ENCODE measurements around the gene NEURL1.

Gene NEURL1

DNA sequence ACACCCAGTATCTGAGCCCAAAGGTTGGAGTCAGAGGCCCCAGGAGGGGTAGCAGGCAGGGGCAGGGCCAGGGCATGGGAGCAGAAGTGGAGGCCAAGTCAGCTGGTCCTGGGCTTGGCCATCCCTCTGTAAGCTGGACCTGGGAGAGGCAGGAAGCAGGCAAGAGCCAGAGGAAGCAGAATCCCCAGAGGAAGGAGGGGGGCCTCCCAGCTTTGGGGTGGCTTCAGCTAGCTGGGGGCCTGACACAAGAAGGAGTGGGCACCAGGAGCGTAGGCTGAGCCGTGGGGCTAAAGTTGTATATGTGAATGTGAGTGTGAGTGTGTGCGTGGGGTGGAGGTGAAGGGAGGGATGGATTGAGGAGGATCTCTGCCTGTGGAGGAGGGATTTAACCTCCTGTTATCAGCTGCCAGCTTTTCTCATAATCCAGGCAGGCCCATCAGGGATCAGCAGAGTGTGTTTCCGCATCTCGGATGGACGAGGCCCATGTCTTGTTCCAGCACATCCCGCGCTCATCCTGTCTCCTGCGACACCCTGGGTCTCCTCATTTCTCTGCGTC lies 54.0 kb downstream of the NEURL1 start:
- DNase-seq, result no peak

DNA sequence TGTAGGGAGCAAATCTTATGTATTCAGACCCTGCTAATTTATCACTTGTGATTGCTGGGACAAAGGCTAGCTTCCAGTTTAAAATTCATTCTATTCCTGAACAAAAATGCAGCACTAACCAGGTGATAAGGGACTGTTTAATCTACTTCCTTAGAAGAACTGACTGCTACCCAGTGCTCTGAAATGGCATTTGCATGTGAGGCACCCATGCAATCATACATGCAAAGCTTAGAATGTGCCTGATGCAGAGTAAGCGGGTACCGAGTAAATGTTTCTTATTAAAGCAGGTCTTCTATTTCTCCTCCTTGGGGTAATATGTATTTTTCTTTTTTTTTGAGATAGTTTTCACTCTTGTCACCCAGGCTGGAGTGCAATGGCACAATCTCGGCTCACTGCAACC lies 54.5 kb downstream of the NEURL1 start:
- no peak for DNase-seq

DNA sequence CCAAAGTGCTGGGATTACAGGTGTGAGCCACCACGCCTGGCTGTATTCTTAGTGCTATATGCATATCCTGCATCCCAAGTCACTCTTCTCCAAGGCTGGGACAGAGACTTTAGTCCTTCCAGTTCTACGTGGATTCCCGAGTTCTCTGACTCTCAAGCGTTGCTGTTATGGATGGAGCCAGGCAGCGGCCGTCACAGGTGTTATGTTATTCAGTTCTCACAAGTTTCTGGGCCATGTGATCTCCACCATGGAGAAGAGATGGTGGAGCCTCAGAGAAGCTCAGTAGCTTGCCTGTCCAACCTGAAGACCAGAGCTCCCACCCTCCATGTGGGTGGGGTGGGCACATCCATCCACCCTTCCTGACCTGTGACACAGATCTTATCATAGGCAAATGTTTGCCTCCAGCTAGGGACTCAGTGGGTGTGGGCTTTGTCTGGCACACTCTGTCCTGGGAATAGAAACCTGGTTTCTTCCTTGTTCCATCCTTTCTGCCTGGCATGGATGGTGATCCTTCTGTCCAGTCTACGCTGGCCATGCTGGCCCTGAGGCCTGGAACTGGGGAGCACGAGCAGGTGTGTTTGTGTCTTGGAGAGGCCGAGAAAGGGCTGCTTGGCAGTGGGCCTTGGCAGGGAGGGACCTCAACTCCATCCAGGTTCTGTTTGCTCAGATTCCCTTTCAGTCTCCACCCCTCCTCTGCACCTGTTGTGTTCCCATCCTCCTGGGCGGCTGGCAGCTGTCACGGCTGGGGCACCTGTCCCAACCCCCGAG lies 55.3 kb downstream of the NEURL1 start:
- DNase-seq, result no peak

DNA sequence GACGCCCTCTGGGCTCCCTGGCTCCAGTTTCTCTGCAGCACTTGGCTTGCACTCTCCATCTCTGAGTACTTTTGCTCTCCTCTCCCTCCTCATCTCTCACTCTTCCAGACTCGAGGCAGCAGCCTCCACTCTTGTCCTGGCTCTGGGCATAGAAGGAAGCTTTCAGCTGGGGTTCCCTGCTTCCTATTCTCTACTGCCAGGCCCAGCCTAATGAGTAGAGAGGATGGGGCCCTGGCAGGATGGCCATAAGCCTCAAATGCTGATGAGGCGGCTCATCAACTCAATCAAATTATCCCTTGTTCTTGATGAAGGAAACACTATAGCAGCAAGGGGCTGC lies 55.8 kb downstream of the NEURL1 start:
- no peak for DNase-seq

DNA sequence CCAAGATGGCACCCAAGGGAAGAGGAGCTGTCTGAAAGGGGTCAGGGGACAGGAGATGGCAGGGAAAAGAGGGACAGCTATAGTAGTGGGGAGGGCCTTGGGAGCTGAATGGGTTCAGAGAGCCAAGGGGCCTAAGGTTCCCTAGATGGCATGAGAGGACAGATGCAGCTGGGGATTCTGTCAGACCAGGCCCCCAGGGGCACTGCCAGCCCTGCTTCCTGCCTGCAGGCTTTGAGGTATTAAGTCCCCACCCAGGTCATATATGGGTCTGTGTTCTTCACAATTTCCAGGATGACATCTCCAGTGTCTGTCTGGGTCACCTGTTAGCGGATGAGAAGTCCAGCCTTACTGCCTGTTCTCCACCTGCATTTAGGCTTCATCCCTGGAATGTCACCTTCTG lies 56.7 kb downstream of the NEURL1 start:
- DNase-seq, result no peak

DNA sequence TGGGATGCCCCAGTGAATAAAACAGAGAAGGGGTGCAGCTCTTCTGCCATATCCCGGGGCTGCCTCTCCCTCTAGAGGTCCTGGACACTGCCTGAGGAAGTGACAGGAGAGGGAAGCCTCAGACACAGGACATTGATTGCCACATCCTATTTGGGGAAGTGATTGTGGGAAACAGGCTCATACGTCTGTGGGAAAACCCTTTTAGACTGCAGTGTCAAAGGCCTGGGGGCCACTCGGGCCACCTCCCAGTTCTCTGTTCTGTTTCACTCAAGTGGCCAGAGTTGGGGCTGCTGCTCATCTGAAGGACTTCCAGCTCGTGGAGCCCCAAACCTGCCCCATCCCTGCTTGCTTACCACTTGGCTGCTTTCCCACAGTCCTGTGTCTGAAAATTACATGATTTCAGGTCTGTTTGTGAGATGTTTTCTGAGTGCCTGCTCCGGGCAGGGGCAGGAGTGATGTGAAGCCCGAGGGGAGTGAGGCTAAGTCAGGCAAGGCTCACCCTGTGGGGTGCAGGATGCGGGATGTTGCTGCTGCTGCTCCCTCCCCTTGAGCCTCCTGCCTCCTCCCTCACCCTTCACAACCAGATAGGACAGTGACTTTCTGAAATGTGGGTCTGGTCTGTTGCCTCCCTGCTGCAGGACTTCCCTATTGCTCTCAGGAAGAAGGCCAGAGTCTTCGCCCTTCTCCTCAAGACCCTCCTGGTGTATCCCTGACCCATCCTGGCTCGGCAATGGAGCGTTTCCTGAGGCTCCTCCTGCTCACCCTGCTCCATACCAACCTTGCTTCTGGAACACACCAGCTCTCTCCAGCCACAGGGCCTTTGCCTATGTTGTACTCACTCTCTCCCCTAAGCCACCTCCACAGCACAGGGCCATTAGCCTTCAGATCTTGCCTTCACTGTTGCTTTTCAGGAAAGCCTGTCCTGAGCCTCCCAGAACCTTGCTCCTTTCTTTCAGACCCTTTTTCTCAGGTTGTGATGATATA lies 58.4 kb downstream of the NEURL1 start:
- DNase-seq, result no peak

DNA sequence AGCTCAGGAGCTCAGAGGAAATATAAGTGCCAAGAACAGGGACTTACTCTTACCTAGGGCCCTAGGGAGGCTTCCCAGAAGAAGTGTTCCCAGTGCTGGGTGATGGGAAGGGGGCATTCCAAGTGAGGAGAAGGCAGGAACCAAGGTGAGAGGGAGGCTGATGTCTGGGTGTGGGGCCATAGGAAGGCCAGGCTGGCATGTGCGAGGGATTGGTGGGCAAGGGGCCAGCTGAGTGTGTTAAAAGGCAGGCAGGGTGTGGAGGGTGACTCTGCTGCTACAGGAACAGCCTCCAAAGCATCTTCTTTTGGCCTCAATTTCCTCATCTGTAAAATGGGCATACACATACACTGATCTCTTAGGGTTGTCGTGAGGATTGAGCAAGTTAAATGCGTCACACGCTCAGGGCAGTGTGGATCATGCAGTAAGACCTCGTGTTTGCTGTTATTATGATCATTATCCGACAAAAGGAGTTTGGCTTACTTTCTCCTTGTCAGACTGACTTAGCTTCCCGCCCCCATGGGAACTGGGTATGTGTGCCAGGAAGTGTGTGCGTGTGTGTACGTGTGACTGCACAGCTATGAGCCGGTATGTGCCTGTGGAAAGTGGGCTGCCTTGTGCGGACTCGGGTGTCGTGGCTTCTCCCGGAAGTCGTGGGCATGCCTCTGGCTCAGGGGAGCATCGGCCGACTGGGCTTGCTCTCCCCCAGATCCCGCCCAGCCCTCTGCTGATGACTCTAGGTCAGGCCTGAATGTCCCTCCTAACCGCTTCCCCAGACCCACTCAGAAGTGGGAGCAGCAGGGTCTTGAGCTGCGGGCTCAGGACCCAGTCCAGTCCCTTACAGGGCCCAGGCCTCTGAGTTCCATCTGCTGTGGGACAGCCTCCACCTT lies 59.6 kb downstream of the NEURL1 start:
- no peak for DNase-seq

DNA sequence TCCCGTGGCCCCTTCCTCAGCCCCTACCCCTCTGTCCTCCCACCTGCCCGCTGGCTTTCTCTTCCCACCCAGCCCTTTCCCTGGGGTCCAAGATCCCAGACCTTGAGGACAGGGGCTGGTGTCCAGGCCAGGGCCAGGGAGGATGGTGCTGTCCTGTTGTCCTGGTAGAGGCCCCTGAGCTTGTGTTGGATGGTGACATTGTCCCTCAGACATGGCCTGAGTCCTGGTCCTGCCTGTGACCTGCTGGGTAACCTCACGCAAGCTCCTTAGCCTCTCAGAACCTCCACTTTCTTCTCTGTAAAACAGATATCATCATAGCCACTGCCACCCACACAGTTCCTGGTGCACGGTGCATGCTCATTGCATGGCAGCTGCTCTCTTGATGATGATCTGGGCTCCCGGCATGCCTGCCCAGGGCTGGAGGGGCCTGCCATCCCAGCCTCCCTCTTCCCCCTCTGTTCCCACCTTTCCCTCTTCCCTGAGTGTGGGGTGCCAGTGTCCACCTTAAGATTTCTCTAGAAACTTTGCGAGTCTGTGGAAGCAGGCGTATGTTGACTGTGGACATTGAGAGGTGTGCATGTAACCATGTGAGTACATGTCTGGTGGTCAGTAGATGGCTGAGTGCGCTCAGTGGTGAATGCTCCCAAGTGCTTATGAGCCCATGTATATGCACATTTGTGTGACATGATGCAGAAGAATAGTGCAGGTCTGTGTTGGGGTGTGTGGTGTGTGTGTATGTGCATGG lies 60.4 kb downstream of the NEURL1 start:
- DNase-seq, result peak; percentile 26

DNA sequence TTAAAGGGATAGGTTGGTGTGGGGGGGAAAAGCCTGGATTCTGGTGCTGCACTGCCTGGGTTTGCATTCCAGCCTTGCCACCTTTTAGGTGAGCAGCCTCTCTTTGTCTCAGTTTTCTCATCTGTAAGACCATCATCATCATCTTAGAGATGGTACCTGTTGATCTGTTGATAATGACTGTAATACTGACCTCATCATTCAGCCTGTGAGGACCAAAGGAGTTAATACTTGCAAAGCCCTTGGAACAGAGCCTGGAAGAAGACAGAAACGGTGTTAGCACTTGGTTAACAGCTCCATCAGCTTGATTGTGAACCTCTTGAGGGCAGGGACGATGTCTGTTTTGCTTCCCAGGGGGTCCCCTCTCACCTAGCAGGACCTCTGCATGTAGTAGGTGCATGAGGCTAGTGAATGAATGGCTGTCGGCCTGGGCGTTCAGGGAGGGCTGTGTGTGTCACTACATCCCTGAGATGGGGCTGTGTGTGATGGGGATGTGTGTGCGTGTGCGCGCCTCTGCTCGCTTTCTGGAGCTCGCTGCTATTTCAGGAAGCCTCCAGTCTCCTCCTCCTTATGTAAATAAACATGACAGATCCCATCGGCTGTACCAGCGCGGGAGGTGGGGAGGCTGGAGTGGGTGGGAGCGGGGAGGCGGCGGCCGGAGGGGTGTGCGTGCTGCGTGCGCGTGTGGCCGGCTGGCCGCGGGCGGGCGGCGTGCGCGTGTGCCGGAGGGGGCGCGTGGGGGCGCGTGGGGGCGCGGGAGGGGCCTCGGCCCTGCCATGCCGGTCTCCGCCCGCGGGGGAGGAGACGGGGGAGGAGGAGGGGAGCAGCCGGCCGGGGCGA lies 61.2 kb downstream of the NEURL1 start:
- no peak for DNase-seq

DNA sequence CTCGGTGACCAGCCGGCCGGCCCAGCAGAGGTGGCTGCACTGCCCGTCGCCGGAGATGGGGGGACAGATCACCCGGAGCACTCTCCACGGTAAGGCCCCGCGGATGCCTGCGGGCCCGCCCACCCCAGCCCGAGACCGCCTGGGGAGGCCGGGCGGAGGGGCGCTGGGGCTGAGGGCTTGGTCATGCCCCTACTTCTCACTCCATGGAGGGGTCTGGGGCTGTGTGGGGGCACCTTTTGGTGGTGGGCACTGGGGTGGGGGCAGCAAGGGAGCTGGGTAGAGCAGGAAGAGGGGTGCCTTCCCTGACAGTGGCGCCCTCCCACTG lies 61.8 kb downstream of the NEURL1 start:
- no peak for DNase-seq

DNA sequence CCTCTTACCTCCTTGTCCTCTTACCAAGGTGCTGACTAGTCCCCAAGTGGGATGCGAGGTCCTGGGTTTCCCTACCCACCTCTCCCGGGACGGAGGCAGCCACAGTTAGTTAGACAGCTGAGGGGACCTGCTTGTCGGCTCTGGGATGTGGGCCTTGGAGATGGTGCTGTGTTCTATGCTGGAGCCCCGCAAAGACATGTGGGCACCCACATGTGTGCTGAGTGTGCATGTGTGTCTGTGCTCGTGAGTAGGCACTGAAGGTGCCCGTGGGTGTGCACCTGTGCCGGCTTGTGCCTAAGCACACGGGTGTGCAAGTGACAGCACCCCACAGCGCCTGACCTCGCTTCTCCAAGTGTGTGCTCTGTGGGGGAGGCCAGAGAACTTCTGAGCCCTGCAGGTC lies 62.2 kb downstream of the NEURL1 start:
- DNase-seq, result no peak

DNA sequence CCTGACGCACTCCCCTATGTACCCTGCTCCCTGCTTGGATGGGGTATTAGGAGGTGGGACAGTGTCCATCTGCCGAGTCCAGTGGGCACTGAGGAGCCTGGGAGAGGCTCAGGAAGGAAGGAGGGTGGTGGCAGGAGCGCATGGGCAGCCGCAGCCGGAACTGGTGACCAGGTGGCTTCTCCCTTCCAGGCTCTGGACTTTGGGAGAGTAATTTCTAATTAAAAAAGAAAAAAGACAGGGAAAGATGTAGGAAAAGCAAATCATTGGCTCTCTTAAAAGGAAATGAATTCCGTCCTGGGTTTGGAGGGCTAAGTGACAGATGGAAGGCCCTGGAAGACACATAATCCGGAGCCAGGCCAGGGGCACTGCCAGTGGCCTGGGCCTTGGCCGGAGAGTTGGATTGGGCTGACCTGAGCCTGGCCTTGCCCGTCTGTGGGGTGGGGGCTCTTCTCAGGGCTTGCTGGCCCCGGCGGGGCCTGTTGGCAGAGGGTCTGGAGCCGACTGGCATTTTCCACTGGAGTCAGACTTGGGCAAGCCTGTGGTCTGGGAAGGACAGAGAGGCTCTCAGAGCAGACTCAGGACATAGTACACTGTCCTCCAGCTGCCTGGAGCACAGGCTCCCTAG lies 63.0 kb downstream of the NEURL1 start:
- DNase-seq, result no peak

DNA sequence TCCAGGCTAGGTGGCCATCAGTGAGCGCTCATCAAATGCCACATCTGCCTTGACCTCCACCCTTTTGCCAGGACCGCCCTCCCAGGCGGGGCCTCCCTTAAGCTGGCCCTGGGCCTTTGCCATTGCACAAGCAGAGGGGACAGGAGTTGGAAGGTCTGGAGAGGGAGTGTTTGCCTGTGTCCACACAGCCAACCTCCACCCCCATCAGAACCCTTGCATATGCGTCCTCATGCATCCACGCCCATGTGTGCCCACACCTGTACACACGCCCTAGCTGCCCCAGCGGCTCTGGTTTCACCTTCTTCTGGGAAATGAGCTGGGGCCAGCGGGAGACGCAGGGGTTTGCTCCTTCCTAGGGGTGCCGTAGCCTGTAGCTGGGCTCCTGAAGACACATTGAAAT lies 64.0 kb downstream of the NEURL1 start:
- DNase-seq, result no peak

DNA sequence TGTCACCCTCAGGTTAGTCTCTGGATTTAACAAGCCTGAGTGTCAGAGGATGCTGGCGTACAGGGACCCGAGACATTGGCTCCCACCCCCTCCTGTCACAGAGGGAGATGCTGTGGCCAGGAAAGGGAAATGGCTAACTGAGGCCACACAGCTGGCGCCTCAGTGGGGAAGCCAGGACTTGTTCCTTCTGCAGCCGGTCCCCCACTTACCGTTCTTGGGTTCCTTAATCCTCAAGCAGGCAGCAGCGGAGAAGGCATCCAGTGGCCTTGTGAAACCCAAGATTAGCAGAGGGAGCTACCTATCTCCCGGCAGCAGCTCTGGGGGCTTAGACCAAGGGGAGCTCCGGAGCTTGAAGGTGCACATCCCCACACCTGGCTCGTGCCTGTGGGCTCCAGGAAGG lies 65.4 kb downstream of the NEURL1 start:
- no peak for DNase-seq

DNA sequence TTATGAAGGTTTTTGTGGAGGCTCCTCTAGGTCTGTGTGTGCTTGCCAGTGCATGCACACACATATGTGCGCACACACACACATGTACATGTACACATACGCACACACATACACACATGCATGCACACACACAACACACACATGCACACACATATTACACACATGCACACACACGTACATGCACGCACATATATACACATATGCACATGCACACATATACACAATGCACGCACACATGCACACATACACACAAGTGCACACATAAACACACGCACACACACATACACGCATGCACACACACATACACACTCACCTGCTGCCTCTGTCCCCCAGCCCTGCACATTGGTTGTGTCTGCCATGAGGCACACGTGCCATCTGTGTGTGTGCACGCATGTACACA lies 66.3 kb downstream of the NEURL1 start:
- DNase-seq, result no peak

DNA sequence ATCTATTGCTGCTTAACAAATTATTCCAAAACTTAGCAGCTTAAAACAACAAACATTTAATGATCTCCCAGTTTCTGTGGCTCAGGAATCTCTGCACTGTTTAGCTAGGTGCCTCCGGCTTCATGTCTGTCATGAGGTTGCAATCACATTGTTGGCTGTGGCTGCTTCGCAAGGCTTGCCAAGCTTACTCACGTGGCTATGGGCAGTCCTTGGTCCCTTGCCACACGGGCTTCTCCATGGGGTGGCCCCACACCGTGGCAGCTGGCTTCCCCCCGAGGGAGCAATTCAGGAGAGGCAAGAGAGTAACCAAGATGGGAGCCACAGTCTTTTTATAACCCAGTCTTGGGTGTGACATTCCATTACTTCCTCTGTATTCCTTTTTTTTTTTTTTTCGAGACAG lies 67.4 kb downstream of the NEURL1 start:
- DNase-seq, result no peak

DNA sequence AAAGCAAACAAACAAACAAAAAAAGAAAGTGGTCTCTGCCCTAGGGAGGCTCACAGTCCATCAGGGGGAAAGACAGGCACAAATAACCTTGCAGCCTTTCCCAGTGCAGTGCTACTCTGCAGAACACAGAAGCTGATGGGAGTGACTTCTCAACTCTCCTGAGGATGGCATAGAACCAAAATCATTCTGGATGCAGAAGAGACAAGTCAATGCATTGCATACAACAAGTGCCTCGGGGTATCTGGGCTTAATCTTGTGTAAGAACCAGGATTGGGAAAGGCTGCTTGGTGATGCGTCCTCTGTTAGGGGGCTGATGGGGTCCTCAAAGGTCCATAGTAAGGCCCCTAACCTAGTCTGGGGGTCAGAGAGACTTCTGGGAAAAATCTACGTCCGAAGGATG lies 68.9 kb downstream of the NEURL1 start:
- DNase-seq, result no peak

DNA sequence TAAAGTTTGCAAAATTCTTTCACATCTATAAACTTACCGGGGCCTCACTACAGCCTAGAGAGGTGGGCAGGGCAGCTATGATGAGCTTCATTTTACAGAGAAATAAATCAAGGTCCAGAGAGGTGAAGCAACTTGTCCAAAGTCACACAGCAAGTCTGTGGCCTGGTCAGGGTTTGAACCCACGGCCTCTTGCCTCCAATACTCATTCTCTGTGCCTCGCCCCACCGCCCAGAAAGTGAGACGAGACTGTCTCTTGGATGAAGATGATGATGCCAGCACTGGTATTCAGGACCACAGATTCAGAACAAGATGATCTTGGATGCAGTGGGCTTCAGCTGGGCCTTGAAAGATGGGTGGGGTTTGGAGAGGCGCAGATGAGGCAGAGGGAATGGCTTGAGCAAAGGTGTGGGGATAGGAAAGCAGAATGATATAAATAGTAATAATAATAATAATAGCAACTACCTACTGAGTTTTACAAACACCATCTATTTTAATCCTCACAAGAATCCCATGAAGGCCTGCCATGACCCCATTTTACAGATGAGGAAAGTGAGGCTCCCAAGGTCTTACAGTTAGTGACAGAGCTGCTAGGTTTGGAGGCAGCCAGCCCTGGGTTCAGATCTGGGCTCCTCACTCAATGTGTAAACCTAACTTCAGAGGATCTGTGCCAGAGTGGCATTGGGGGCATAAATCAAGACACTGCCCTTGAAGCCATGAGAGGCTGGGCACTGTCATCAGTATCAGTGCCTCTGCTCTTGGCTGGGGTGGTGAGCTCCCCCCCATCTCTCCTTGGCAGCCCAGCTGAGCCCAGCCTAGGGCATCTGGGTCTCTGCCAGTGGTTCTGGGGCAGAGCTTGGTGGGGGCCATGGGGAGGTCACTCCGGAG lies 70.0 kb downstream of the NEURL1 start:
- no peak for DNase-seq

DNA sequence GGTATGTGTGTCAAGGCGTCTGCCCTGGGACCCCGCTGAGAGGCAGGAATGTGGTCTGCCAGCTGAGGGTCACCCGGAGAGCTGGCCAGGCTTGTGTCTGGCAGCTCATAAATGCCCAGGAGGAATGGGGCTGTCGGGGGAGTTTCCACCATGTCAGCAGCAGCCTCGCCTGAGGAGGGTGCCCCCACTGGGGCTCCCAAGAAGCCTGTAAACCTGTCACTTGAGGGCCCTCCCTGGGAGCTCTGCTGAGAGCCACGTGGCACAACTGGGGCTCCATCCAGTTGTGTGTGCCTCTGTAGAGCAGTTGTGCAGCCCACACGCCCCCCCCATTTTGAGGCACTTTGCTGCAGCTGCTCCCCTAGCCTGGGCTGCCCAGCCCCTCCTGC lies 70.6 kb downstream of the NEURL1 start:
- DNase-seq, result no peak

Measured in activated T-cell treated with anti-CD3 and anti-CD28 coated beads for 4 hours (primary cell).